HepG2 (cell line): ENCODE measurements around the gene ADGRF5. TPM values are rescaled to one million over a fixed set of nuclear protein-coding genes. Genes with fewer than 3 reads are reported as not detected.

ENCODE experiments used
- ATAC-seq: fragments of 200-7000 bp; cut with Tn5 transposase; 3 replicates; pipeline ENCODE4 v1.9.1; 2020; ENCODE audit warnings: mild to moderate bottlenecking, moderate library complexity
- BruUV-seq: library from RNA; stranded (reverse); fragments of 400-500 nt; replicated peaks from 2 replicates; lab custom pipeline; 2021; lab: Mats Ljungman, UMichigan
- CTCF ChIA-PET: fragments of 300-600 bp; formaldehyde crosslinking; extraction: SDS; loops from one replicate; lab custom pipeline; 2021; ENCODE audit warnings: low total read pairs, inconsistent platforms, low intra/inter-chr PET ratio; lab: Yijun Ruan, JAX
- POLR2A ChIA-PET: fragments of 350-600 bp; sonication (Branson Sonifier 250); formaldehyde crosslinking; loops from one replicate; lab custom pipeline; 2020; ENCODE audit warnings: antibody characterized with exemption, inconsistent platforms; lab: Yijun Ruan, JAX
- DNase-seq: peaks from one replicate; pipeline ENCODE4 v3.0.0-alpha.2; 2015; ENCODE audit warnings: low spot score
- FAIRE-seq: peaks from 3 replicates; lab custom pipeline; 2011; peaks lifted over from hg19 to GRCh38; lab: Jason Lieb, UNC
- H2AFZ ChIP-seq: one replicate; pipeline ENCODE4 v1.6.1; 2011; ENCODE audit warnings: low read length, inconsistent platforms
- H3K27ac ChIP-seq: fragments of 300-600 bp; 3 replicates; pipeline ENCODE4 v1.8.0; 2011; ENCODE audit warnings: mixed run types, mild to moderate bottlenecking, mixed read lengths, low read length, inconsistent platforms; ENCODE audit not compliant: insufficient read depth; ENCODE audit errors: extremely low read length
- H3K27me3 ChIP-seq, 2 experiments: fragments of 200-600 bp in 1 of 2; 2 replicates in 1 of 2; 3 replicates in 1 of 2; pipeline versions ENCODE4 v1.6.0 to v1.8.0; 2011; ENCODE audit warnings: low read length in 2 of 2, mild to moderate bottlenecking in 2 of 2, moderate library complexity in 2 of 2, inconsistent platforms in 1 of 2; ENCODE audit not compliant: insufficient read depth in 2 of 2, control insufficient read depth in 1 of 2
- H3K36me3 ChIP-seq, 2 experiments: fragments of 200-600 bp in 1 of 2; replicated peaks in 1 of 2; 2 replicates in 1 of 2; 3 replicates in 1 of 2; pipeline versions ENCODE4 v1.5.1 to v1.8.0; 2011; ENCODE audit warnings: low read length in 2 of 2, inconsistent platforms in 1 of 2; ENCODE audit not compliant: insufficient read depth in 2 of 2, control insufficient read depth in 1 of 2
- H3K4me1 ChIP-seq: 2 replicates; pipeline ENCODE4 v1.5.1; 2012; ENCODE audit warnings: low read length, inconsistent platforms; ENCODE audit not compliant: insufficient read depth
- H3K4me2 ChIP-seq: 2 replicates; pipeline ENCODE4 v1.6.0; 2011; ENCODE audit warnings: low read depth, low read length, inconsistent platforms
- H3K4me3 ChIP-seq, 3 experiments: fragments of 200-600 bp in 1 of 3; sonication (generic), shearing (Covaris generic) in 1 of 3; replicated peaks in 1 of 3; 2 replicates each; pipeline ENCODE4 v1.5.1; 2011 to 2016; ENCODE audit warnings: low read length in 3 of 3, inconsistent platforms in 2 of 3, low read depth in 2 of 3, mild to moderate bottlenecking in 2 of 3, control low read depth in 1 of 3, mixed read lengths in 1 of 3; ENCODE audit not compliant: insufficient read depth in 1 of 3
- H3K79me2 ChIP-seq: one replicate; pipeline ENCODE4 v1.6.1; 2011; ENCODE audit warnings: low read length, inconsistent platforms; ENCODE audit not compliant: insufficient read depth
- H3K9ac ChIP-seq: 2 replicates; pipeline ENCODE4 v1.6.0; 2011; ENCODE audit warnings: mild to moderate bottlenecking, low read depth, low read length, inconsistent platforms; ENCODE audit not compliant: insufficient read depth
- H3K9me3 ChIP-seq: 2 replicates; pipeline ENCODE4 v1.5.1; 2012; ENCODE audit warnings: mild to moderate bottlenecking, low read length
- H4K20me1 ChIP-seq: 2 replicates; pipeline ENCODE4 v1.6.0; 2011; ENCODE audit warnings: inconsistent platforms, mild to moderate bottlenecking, low read length, moderate library complexity; ENCODE audit not compliant: insufficient read depth
- ETV6 ChIP-seq: sonication (generic); formaldehyde crosslinking; conservative IDR thresholded peaks from 2 replicates; pipeline ENCODE4 v1.4.0; 2020; ENCODE audit warnings: missing genetic modification reagents
- KAT8 ChIP-seq: IDR thresholded peaks from 2 replicates; pipeline ENCODE4 v1.6.1; 2016; ENCODE audit warnings: missing genetic modification reagents, missing compliant biosample characterization
- PRPF4 ChIP-seq: fragments of 200-400 bp; formaldehyde crosslinking; IDR thresholded peaks from 2 replicates; pipeline ENCODE4 v1.6.1; 2016; ENCODE audit warnings: low read length, low read depth; ENCODE audit not compliant: poor library complexity, severe bottlenecking
- SUZ12 ChIP-seq: fragments of 150-350 bp; IDR thresholded peaks from 2 replicates; pipeline ENCODE4 v1.6.1; 2014; ENCODE audit warnings: low read depth, low read length
- ZNF256 ChIP-seq: sonication (generic); formaldehyde crosslinking; conservative IDR thresholded peaks from 2 replicates; pipeline ENCODE4 v1.4.0; 2020; ENCODE audit warnings: missing genetic modification reagents
- ZNF3 ChIP-seq: IDR thresholded peaks from 2 replicates; pipeline ENCODE4 v1.7.0; 2017; ENCODE audit warnings: inconsistent platforms
- ZNF550 ChIP-seq: sonication (generic); formaldehyde crosslinking; IDR thresholded peaks from 2 replicates; pipeline ENCODE4 v1.4.0; 2020; ENCODE audit warnings: mild to moderate bottlenecking, missing genetic modification reagents, borderline replicate concordance
- WGBS: methylation state at CpG from one replicate; pipeline ENCODE4 v1.1.6; 2017; ENCODE audit warnings: low lambda C conversion rate; 5-methylcytosine and 5-hydroxymethylcytosine counted together
- in situ Hi-C: cut with HindIII; loops from 2 replicates; pipeline ENCODE4 v1.10.0; 2017; ENCODE audit warnings: low pct_unique_long_range_greater_than_20kb; ENCODE audit not compliant: extremely low pct_ligation_motif_present
- intact Hi-C: fragments of 100-400 bp; cut with micrococcal nuclease; formaldehyde crosslinking; loops from one replicate; pipeline ENCODE4 v1.10.0; 2022; ENCODE audit not compliant: unreplicated experiment
- polyA plus RNA-seq, 8 experiments: library from polyadenylated mRNA; depleted of rRNA in 3 of 8; stranded (reverse) in 7 of 8; unstranded in 1 of 8; fragments of >200 nt; fragmentation: Illumina TruSeq in 4 of 8; extraction: Trizol in 4 of 8; gene quantifications; 2 replicates each; pipeline versions ENCODE4 v1.2.1 to v1.2.3, GENCODE V29; 2011 to 2016; ENCODE audit warnings: low read depth in 4 of 8, missing spikeins in 1 of 8, mixed read lengths in 1 of 8; ENCODE audit not compliant: insufficient read depth in 1 of 8
- total RNA-seq, 5 experiments: library from RNA; depleted of rRNA; stranded (reverse); fragments of >200 nt; fragmentation: Illumina TruSeq; extraction: Trizol; gene quantifications; 2 replicates each; pipeline ENCODE4 v1.2.3, GENCODE V29; 2016; ENCODE audit warnings: low read depth in 1 of 5
- TF ChIP-seq, protein P1 (sequence below): sonication (generic); formaldehyde crosslinking; IDR thresholded peaks from 2 replicates; pipeline ENCODE4 v1.4.0; 2020; ENCODE audit warnings: missing genetic modification reagents
- TF ChIP-seq, protein P2 (sequence below): sonication (generic); formaldehyde crosslinking; IDR thresholded peaks from 2 replicates; pipeline ENCODE4 v1.4.0; 2020; ENCODE audit warnings: missing genetic modification reagents
- TF ChIP-seq, protein P3 (sequence below): IDR thresholded peaks from 2 replicates; pipeline ENCODE4 v1.6.1; 2016; ENCODE audit warnings: low read depth

ADGRF5 gene
- total and polyA plus RNA-seq, 2 of the 13 experiments (the other 11 are each of a cell fraction or from before 2014, with no cell fraction given) = not detected

DNA sequence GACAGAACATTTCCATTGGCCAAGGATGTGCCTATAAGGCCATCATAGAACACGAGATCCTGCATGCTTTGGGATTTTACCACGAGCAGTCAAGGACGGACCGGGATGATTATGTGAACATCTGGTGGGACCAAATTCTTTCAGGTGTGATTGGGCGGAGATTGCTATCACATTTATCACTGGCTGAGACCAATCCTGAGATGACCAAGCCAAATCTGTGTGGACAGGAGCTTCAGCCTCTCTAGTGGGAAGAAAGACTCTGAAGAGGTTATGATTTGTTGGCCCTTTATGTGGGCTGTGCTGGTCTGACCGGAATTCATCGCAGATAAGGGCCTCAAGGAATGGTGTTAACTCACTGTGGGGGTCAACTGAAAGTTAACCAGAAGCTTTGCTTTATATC lies 102.2 kb downstream of the ADGRF5 start:
- H3K4me1 ChIP-seq = peaks cover 12% of the 10 kb centered on the region
- no peaks in the 10 kb centered on the region for H3K36me3 ChIP-seq
- ATAC-seq (no peak), FAIRE-seq (no peak), DNase-seq (no peak)
- H3K79me2 ChIP-seq = no peaks in the 10 kb centered on the region
- no peak overlapping the region for H3K4me2 ChIP-seq
- WGBS = 66% methylated on average over 7 of the region's 7 CpGs
- TF ChIP-seq ZNF550 (CRISPR knock-in tag) (no peak), KAT8 (CRISPR knock-in tag) (no peak), ZNF256 (CRISPR knock-in tag) (no peak), ZNF3 (CRISPR knock-in tag) (no peak), ETV6 (no peak), PRPF4 (no peak), SUZ12 (no peak)
- TF ChIP-seq, protein P1, sequence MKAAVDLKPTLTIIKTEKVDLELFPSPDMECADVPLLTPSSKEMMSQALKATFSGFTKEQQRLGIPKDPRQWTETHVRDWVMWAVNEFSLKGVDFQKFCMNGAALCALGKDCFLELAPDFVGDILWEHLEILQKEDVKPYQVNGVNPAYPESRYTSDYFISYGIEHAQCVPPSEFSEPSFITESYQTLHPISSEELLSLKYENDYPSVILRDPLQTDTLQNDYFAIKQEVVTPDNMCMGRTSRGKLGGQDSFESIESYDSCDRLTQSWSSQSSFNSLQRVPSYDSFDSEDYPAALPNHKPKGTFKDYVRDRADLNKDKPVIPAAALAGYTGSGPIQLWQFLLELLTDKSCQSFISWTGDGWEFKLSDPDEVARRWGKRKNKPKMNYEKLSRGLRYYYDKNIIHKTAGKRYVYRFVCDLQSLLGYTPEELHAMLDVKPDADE = no peak
- TF ChIP-seq, protein P2, sequence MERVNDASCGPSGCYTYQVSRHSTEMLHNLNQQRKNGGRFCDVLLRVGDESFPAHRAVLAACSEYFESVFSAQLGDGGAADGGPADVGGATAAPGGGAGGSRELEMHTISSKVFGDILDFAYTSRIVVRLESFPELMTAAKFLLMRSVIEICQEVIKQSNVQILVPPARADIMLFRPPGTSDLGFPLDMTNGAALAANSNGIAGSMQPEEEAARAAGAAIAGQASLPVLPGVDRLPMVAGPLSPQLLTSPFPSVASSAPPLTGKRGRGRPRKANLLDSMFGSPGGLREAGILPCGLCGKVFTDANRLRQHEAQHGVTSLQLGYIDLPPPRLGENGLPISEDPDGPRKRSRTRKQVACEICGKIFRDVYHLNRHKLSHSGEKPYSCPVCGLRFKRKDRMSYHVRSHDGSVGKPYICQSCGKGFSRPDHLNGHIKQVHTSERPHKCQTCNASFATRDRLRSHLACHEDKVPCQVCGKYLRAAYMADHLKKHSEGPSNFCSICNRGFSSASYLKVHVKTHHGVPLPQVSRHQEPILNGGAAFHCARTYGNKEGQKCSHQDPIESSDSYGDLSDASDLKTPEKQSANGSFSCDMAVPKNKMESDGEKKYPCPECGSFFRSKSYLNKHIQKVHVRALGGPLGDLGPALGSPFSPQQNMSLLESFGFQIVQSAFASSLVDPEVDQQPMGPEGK (CRISPR knock-in tag) = no peak
- TF ChIP-seq, protein P3, sequence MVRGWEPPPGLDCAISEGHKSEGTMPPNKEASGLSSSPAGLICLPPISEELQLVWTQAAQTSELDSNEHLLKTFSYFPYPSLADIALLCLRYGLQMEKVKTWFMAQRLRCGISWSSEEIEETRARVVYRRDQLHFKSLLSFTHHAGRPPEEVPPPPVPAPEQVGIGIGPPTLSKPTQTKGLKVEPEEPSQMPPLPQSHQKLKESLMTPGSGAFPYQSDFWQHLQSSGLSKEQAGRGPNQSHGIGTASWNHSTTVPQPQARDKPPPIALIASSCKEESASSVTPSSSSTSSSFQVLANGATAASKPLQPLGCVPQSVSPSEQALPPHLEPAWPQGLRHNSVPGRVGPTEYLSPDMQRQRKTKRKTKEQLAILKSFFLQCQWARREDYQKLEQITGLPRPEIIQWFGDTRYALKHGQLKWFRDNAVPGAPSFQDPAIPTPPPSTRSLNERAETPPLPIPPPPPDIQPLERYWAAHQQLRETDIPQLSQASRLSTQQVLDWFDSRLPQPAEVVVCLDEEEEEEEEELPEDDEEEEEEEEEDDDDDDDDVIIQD (CRISPR knock-in tag) = no peak
- H3K27me3 ChIP-seq = no peaks in the 10 kb centered on the region
- H3K9me3 ChIP-seq = no peaks in the 10 kb centered on the region
- no peak overlapping the region for H3K9ac ChIP-seq
- no peak overlapping the region for H3K27ac ChIP-seq
- no peaks in the 10 kb centered on the region for H4K20me1 ChIP-seq
- in situ Hi-C loops = no loop called here
- ChIA-PET CTCF (no interaction called here), POLR2A (no interaction called here)
- H2AFZ ChIP-seq = no peak overlapping the region
- intact Hi-C loops = loop anchor here (5.0 kb wide), 1 partner anchor 362 kb away; no protein-coding TSS in a partner anchor
- no peak overlapping the region for H3K4me3 ChIP-seq
- no TSS peak for BruUV-seq
